Measurements from ENCODE around the gene TMEM50A.
A peak's percentile ranks its signal among the peaks of the same experiment; 100 is the strongest.
"Not testable (repeated sequence)": the region's sequence is repeated elsewhere in the genome, so short reads cannot be mapped to it uniquely, and the experiment has no call there.

The TMEM50A gene

GRCh38 chr1:25338188-25338981 lies at the start of gene TMEM50A:
TSS of gene TMEM50A (plus strand) at chr1:25338334. CDS start at chr1:25340487, 2,153 bp downstream.
- DNase-seq (ENCODE audit: low read depth, low spot score): peak; percentile 72

- DNase-seq (ENCODE audit: low read depth, low spot score): not testable (repeated sequence)
Observed at GRCh38 chr1:25288573-25289101, 49.5 kb upstream of the TMEM50A start.

- DNase-seq (ENCODE audit: low read depth, low spot score): not testable (repeated sequence)
Observed at GRCh38 chr1:25290043-25290442, 48.1 kb upstream of the TMEM50A start.

GRCh38 chr1:25293426-25293825 lies 44.7 kb upstream of the TMEM50A start:
- not testable (repeated sequence) for DNase-seq (ENCODE audit: low read depth, low spot score)

- DNase-seq (ENCODE audit: low read depth, low spot score): not testable (repeated sequence)
Observed at GRCh38 chr1:25294889-25295826, 43.0 kb upstream of the TMEM50A start.

DNA sequence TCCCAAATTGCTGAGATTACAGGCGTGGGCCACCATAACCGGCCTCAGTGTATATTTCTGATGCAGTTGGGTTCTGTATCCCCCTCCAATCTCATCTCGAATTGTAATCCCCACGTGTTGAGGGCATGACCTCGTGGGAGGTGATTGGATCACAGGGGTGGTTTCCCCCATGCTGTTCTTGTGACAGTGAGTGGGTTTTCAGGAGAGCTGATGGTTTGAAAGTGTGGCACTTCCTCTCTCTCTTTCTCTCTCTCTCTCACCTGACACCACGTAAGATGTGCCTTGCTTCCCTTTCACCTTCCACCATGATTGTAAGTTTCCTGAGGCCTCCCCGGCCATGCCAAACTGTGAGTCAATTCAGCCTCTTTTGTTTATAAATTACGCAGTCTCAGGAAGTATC lies 41.6 kb upstream of the TMEM50A start:
- DNase-seq (ENCODE audit: low read depth, low spot score): not testable (repeated sequence)

- not testable (repeated sequence) for DNase-seq (ENCODE audit: low read depth, low spot score)
Observed at GRCh38 chr1:25300729-25301128, 37.4 kb upstream of the TMEM50A start.

DNA sequence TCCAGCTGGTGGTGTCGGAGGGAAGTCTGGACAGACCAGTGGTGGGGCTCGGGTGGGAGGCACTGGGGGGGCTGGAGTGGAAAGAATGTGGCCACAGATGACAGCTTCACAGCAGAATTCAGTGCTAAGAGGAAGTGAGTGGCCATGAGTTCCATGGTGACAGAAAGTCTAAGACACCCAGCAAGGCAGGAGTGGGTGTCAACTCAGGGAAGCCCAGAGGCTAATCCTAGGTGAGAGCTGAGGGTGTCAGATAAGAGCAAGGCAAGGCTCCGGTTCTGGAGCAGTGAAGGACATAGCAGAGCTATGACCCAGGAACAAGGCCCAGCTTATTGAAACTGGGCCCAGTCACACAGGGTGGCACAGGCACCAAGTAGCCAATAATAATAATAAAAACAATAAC lies 35.8 kb upstream of the TMEM50A start:
- not testable (repeated sequence) for DNase-seq (ENCODE audit: low read depth, low spot score)

GRCh38 chr1:25304936-25305335 lies 33.2 kb upstream of the TMEM50A start:
- not testable (repeated sequence) for DNase-seq (ENCODE audit: low read depth, low spot score)

- not testable (repeated sequence) for DNase-seq (ENCODE audit: low read depth, low spot score)
Observed at GRCh38 chr1:25308168-25308567, 30.0 kb upstream of the TMEM50A start.

- not testable (repeated sequence) for DNase-seq (ENCODE audit: low read depth, low spot score)
Observed at GRCh38 chr1:25309085-25309484, 29.0 kb upstream of the TMEM50A start.

DNA sequence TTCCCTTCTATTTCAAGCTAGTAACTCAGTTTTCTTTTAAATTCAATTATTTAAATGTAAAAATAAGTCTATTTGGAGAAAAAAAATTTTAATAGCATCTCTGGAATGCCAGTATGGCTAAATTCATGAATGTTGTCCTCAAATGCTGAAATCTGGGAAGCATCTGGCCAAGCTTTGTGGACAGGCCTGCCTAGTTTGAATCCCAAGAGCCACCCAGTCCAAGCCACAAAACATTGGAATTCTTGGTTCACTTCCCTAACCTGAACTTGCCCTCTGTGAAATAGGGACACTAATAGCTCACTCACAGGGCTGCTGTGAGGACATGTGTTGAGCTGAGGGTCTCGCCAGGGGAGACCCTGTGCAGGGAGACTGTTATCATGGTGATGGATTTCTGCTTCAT lies 28.6 kb upstream of the TMEM50A start:
- not testable (repeated sequence) for DNase-seq (ENCODE audit: low read depth, low spot score)

DNA sequence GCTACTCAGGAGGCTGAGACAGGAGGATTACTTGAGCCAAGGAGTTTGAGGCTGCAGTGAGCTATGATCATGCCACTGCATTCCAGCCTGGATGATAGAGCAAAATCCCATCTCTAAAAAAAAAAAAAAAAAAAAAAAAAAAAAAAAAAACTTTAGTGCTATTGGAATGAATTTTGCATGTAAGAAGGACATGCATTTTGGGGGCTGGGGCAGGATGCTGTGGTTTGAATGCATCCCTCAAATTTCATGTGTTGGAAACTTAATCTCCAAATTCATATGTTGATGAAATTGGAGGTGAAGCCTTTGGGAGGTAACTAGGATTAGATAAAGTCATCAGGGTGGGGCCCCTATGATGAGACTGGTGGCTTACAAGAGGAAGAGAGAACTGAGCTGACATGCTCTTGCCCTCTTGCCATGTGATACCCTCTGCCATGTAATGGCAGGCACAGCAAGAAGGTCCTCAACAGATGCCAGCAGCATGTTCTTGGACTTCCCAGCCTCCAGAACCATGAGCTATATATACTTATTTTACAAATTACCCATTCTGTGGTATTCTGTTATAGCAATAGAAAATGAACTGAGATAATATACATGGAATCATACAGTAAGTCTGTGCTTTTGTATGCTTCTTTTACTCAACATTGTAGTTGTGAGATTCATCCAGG lies 25.2 kb upstream of the TMEM50A start:
- not testable (repeated sequence) for DNase-seq (ENCODE audit: low read depth, low spot score)

GRCh38 chr1:25320314-25320938 lies 17.7 kb upstream of the TMEM50A start:
- not testable (repeated sequence) for DNase-seq (ENCODE audit: low read depth, low spot score)

GRCh38 chr1:25322127-25322526 lies 16.0 kb upstream of the TMEM50A start:
- DNase-seq (ENCODE audit: low read depth, low spot score): not testable (repeated sequence)

DNA sequence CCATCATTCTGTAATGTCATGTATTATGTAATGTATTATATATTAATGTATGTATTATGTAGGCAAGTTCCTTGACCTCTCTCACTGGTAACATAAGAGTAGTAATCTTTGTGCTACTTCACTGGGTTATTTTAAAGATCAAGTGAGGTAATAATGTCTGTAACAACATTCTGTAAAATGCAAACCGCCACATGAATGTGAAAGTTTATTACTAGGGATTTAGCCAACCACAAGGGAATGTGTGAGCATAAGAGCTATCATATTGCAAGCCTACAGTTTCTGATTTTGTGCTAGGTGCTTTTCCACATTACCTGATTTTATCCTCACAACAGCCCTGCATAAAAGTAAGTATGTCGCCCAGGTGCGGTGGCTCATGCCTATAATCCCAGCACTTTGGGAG lies 13.7 kb upstream of the TMEM50A start:
- DNase-seq (ENCODE audit: low read depth, low spot score): not testable (repeated sequence)

GRCh38 chr1:25327864-25328790 lies 10.0 kb upstream of the TMEM50A start:
- not testable (repeated sequence) for DNase-seq (ENCODE audit: low read depth, low spot score)

DNA sequence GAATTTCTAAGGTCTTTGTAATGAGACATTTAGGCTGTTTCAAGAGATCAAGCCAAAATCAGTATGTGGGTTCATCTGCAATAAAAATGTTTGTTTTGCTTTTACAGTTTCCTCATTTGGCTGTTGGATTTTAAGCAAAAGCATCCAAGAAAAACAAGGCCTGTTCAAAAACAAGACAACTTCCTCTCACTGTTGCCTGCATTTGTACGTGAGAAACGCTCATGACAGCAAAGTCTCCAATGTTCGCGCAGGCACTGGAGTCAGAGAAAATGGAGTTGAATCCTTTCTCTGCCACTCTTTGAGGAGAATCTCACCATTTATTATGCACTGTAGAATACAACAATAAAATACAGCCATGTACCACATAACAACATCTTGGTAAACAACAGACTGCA lies 9.3 kb upstream of the TMEM50A start:
- not testable (repeated sequence) for DNase-seq (ENCODE audit: low read depth, low spot score)

DNA sequence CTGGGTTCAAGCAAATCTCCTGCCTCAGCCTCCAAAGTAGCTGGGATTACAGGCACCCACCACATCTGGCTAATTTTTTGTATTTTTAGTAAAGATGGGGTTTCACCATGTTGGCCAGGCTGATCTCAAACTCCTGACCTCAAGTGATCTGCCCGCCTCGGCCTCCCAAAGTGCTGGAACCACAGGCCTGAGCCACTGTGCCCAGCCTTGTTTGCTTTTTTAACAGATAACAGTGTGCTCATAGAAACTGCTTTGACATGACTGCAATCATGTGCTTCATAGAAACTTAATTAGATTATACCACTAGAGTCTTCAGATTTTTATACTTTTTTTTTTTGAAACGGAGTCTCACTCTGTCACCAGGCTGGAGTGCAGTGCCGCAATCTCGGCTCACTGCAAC lies 8.8 kb upstream of the TMEM50A start:
- not testable (repeated sequence) for DNase-seq (ENCODE audit: low read depth, low spot score)

- DNase-seq (ENCODE audit: low read depth, low spot score): not testable (repeated sequence)
Observed at GRCh38 chr1:25329950-25330349, 8.2 kb upstream of the TMEM50A start.

Data from activated naive CD8-positive, alpha-beta T cell treated with anti-CD3 and anti-CD28 coated beads, Interleukin-2, amount 50 U/mL, for 16 hours (primary cell).